Loucy (cell line): ENCODE results near the gene SLC38A3.

Experiments used
- H2AFZ ChIP-seq: fragments of 200-600 bp; sonication (generic); 2 replicates; pipeline ENCODE4 v1.6.0; 2016; ENCODE audit warnings: antibody characterized with exemption, mild to moderate bottlenecking, low read length, moderate library complexity
- H3F3A ChIP-seq: fragments of 200-600 bp; 2 replicates; pipeline ENCODE4 v1.6.0; 2016; ENCODE audit warnings: antibody characterized with exemption, low read depth, mild to moderate bottlenecking
- H3K27me3 ChIP-seq: fragments of 200-600 bp; sonication (generic); 2 replicates; pipeline ENCODE4 v1.6.1; 2014; ENCODE audit warnings: low read length, mild to moderate bottlenecking; ENCODE audit not compliant: insufficient read depth, poor library complexity, severe bottlenecking
- H3K36me3 ChIP-seq: fragments of 200-600 bp; sonication (generic); 2 replicates; pipeline ENCODE4 v1.6.1; 2016; ENCODE audit warnings: low read length; ENCODE audit not compliant: insufficient read depth
- H3K4me1 ChIP-seq: fragments of 200-600 bp; sonication (generic); 2 replicates; pipeline ENCODE4 v1.5.1; 2014; ENCODE audit warnings: low read length, mild to moderate bottlenecking; ENCODE audit not compliant: insufficient read depth, poor library complexity, severe bottlenecking
- H3K4me2 ChIP-seq: fragments of 200-600 bp; sonication (generic); 2 replicates; pipeline ENCODE4 v1.6.0; 2014; ENCODE audit warnings: antibody characterized with exemption, low read length, low read depth, mild to moderate bottlenecking; ENCODE audit not compliant: poor library complexity, severe bottlenecking
- H3K4me3 ChIP-seq: fragments of 200-600 bp; sonication (generic); 2 replicates; pipeline ENCODE4 v1.5.1; 2014; ENCODE audit warnings: low read length, mild to moderate bottlenecking, mixed read lengths; ENCODE audit not compliant: poor library complexity, severe bottlenecking
- H3K79me2 ChIP-seq: fragments of 200-600 bp; sonication (generic); 2 replicates; pipeline ENCODE4 v1.6.1; 2014; ENCODE audit warnings: low read length; ENCODE audit not compliant: insufficient read depth
- H3K9ac ChIP-seq: fragments of 200-600 bp; sonication (generic); 2 replicates; pipeline ENCODE4 v1.6.0; 2014; ENCODE audit warnings: mild to moderate bottlenecking, low read depth, low read length, moderate library complexity; ENCODE audit not compliant: poor library complexity, severe bottlenecking
- H3K9me2 ChIP-seq: fragments of 200-600 bp; sonication (generic); replicated peaks from 2 replicates; pipeline ENCODE4 v1.6.1; 2016; ENCODE audit warnings: low read depth, low read length, mixed read lengths
- H3K9me3 ChIP-seq: fragments of 200-600 bp; sonication (generic); 2 replicates; pipeline ENCODE4 v1.6.1; 2014; ENCODE audit warnings: mild to moderate bottlenecking, antibody characterized with exemption, low read length, low read depth; ENCODE audit not compliant: insufficient read depth
- H4K20me1 ChIP-seq: fragments of 200-600 bp; sonication (generic); 2 replicates; pipeline ENCODE4 v1.6.0; 2014; ENCODE audit warnings: antibody characterized with exemption, low read length, mild to moderate bottlenecking; ENCODE audit not compliant: insufficient read depth, poor library complexity, severe bottlenecking
- EZH2phosphoT487 ChIP-seq: fragments of 200-600 bp; IDR thresholded peaks from 2 replicates; pipeline ENCODE4 v1.6.1; 2018; ENCODE audit warnings: antibody characterized with exemption, mild to moderate bottlenecking, moderate library complexity, borderline replicate concordance
- TF ChIP-seq, protein P1 (sequence below): fragments of 200-600 bp; sonication (generic); conservative IDR thresholded peaks from 2 replicates; pipeline ENCODE4 v1.5.1; 2014; ENCODE audit warnings: mild to moderate bottlenecking, antibody characterized with exemption, low read length

SLC38A3 gene

GRCh38 chr3:50192689-50193141, 12.4 kb upstream of the SLC38A3 start:
- Histone ChIP-seq H3F3A (no peaks in the 10 kb centered on the region), H3K79me2 (no peaks in the 10 kb centered on the region), H3K4me3 (no peak overlapping the region), H3K9me2 (no peaks in the 10 kb centered on the region), H3K9me3 (no peaks in the 10 kb centered on the region), H3K36me3 (no peaks in the 10 kb centered on the region), H3K4me2 (no peak overlapping the region), H3K27me3 (no peaks in the 10 kb centered on the region), H3K9ac (no peak overlapping the region), H4K20me1 (no peaks in the 10 kb centered on the region), H3K4me1 (no peaks in the 10 kb centered on the region), H2AFZ (no peak overlapping the region)
- TF ChIP-seq, protein P1, sequence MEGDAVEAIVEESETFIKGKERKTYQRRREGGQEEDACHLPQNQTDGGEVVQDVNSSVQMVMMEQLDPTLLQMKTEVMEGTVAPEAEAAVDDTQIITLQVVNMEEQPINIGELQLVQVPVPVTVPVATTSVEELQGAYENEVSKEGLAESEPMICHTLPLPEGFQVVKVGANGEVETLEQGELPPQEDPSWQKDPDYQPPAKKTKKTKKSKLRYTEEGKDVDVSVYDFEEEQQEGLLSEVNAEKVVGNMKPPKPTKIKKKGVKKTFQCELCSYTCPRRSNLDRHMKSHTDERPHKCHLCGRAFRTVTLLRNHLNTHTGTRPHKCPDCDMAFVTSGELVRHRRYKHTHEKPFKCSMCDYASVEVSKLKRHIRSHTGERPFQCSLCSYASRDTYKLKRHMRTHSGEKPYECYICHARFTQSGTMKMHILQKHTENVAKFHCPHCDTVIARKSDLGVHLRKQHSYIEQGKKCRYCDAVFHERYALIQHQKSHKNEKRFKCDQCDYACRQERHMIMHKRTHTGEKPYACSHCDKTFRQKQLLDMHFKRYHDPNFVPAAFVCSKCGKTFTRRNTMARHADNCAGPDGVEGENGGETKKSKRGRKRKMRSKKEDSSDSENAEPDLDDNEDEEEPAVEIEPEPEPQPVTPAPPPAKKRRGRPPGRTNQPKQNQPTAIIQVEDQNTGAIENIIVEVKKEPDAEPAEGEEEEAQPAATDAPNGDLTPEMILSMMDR = peak; percentile 96
- TF ChIP-seq EZH2phosphoT487 = no peak

GRCh38 chr3:50193286-50193685, 11.8 kb upstream of the SLC38A3 start:
- Histone ChIP-seq H3K4me2 (no peak overlapping the region), H3K36me3 (no peaks in the 10 kb centered on the region), H3K4me3 (no peak overlapping the region)

GRCh38 chr3:50193746-50194127, 11.3 kb upstream of the SLC38A3 start:
- H3K36me3 ChIP-seq = no peaks in the 10 kb centered on the region
- TF ChIP-seq EZH2phosphoT487 = no peak
- TF ChIP-seq, protein P1 = no peak
- H4K20me1 ChIP-seq = no peaks in the 10 kb centered on the region
- no peak overlapping the region for H2AFZ ChIP-seq
- H3K4me1 ChIP-seq = no peaks in the 10 kb centered on the region
- no peaks in the 10 kb centered on the region for H3K9me2 ChIP-seq
- H3F3A ChIP-seq = no peaks in the 10 kb centered on the region
- no peak overlapping the region for H3K9ac ChIP-seq
- H3K27me3 ChIP-seq = no peaks in the 10 kb centered on the region
- H3K79me2 ChIP-seq = no peaks in the 10 kb centered on the region
- no peak overlapping the region for H3K4me2 ChIP-seq
- no peaks in the 10 kb centered on the region for H3K9me3 ChIP-seq
- H3K4me3 ChIP-seq = no peak overlapping the region

More at GRCh38 chr3:50193286-50193685, 11.8 kb upstream of the SLC38A3 start:
- Histone ChIP-seq H3K9me2 (no peaks in the 10 kb centered on the region), H3K9me3 (no peaks in the 10 kb centered on the region), H3F3A (no peaks in the 10 kb centered on the region), H3K27me3 (no peaks in the 10 kb centered on the region), H2AFZ (no peak overlapping the region), H3K79me2 (no peaks in the 10 kb centered on the region), H4K20me1 (no peaks in the 10 kb centered on the region), H3K9ac (no peak overlapping the region), H3K4me1 (no peaks in the 10 kb centered on the region)
- TF ChIP-seq, protein P1 = no peak
- TF ChIP-seq EZH2phosphoT487 = no peak
